Hepatocyte (in vitro differentiated cells): ENCODE results near the gene PARP4. TPM values are rescaled to one million over a fixed set of nuclear protein-coding genes. Genes with fewer than 3 reads are reported as not detected.
"Not testable (repeated sequence)": the region's sequence is repeated elsewhere in the genome, so short reads cannot be mapped to it uniquely, and the experiment has no call there.

ENCODE experiments used
- DNase-seq: peaks from one replicate; pipeline ENCODE4 v3.0.0-alpha.2; 2016; ENCODE audit warnings: low spot score
- H2AFZ ChIP-seq: fragments of 200-600 bp; sonication (generic); 2 replicates; pipeline ENCODE4 v1.6.0; 2016; ENCODE audit warnings: antibody characterized with exemption, mild to moderate bottlenecking
- H3K27ac ChIP-seq: fragments of 200-600 bp; sonication (generic); 2 replicates; pipeline ENCODE4 v1.5.1; 2016; ENCODE audit warnings: mild to moderate bottlenecking
- H3K27me3 ChIP-seq: fragments of 200-600 bp; sonication (generic); 2 replicates; pipeline ENCODE4 v1.6.1; 2016
- H3K36me3 ChIP-seq: fragments of 200-600 bp; sonication (generic); replicated peaks from 2 replicates; pipeline ENCODE4 v1.5.1; 2016; ENCODE audit warnings: low read depth; ENCODE audit not compliant: insufficient read depth
- H3K4me1 ChIP-seq: fragments of 200-600 bp; sonication (generic); 2 replicates; pipeline ENCODE4 v1.5.1; 2016; ENCODE audit warnings: mild to moderate bottlenecking, moderate library complexity; ENCODE audit not compliant: insufficient read depth
- H3K4me2 ChIP-seq: fragments of 200-600 bp; sonication (generic); 2 replicates; pipeline ENCODE4 v1.6.0; 2016
- H3K4me3 ChIP-seq: fragments of 200-600 bp; sonication (generic); 2 replicates; pipeline ENCODE4 v1.5.1; 2016; ENCODE audit warnings: mild to moderate bottlenecking
- H3K79me2 ChIP-seq: fragments of 200-600 bp; sonication (generic); 2 replicates; pipeline ENCODE4 v1.6.0; 2017; ENCODE audit warnings: mild to moderate bottlenecking
- H3K9me2 ChIP-seq: fragments of 200-600 bp; sonication (generic); replicated peaks from 2 replicates; pipeline ENCODE4 v1.6.0; 2017; ENCODE audit warnings: mild to moderate bottlenecking; ENCODE audit not compliant: insufficient read depth
- H3K9me3 ChIP-seq: fragments of 200-600 bp; sonication (generic); 2 replicates; pipeline ENCODE4 v1.5.1; 2016; ENCODE audit warnings: low read depth, mild to moderate bottlenecking
- H4K20me1 ChIP-seq: fragments of 200-600 bp; sonication (generic); 2 replicates; pipeline ENCODE4 v1.6.0; 2016; ENCODE audit warnings: mild to moderate bottlenecking; ENCODE audit not compliant: insufficient read depth, poor library complexity, severe bottlenecking
- EZH2 ChIP-seq: fragments of 200-600 bp; sonication (generic); IDR thresholded peaks from 2 replicates; pipeline ENCODE4 v1.6.1; 2016; ENCODE audit warnings: antibody characterized with exemption, mild to moderate bottlenecking, borderline replicate concordance
- EZH2phosphoT487 ChIP-seq: fragments of 200-600 bp; sonication (generic); IDR thresholded peaks from one replicate; pipeline ENCODE4 v1.6.1; 2018; ENCODE audit warnings: antibody characterized with exemption, mild to moderate bottlenecking, low read depth, moderate library complexity; ENCODE audit not compliant: unreplicated experiment, severe bottlenecking
- WGBS: methylation state at CpG from one replicate; pipeline ENCODE4 v1.1.6; 2016; ENCODE audit warnings: low lambda C conversion rate; ENCODE audit errors: missing lambda C conversion rate; 5-methylcytosine and 5-hydroxymethylcytosine counted together
- polyA plus RNA-seq: library from polyadenylated mRNA; unstranded; fragments of >200 nt; fragmentation: Nextera tagmentation; extraction: Ambion mirVana; gene quantifications from 2 replicates; pipeline ENCODE4 v1.2.1, GENCODE V29; 2016
- total RNA-seq: library from RNA; depleted of rRNA; stranded (reverse); fragments of >200 nt; gene quantifications from 2 replicates; pipeline ENCODE4 v1.2.3, GENCODE V29; 2014
- TF ChIP-seq, protein P1 (sequence below): fragments of 200-600 bp; sonication (generic); IDR thresholded peaks from 2 replicates; pipeline ENCODE4 v1.5.1; 2016; ENCODE audit warnings: antibody characterized with exemption, mild to moderate bottlenecking; ENCODE audit not compliant: poor library complexity

The PARP4 gene
- total and polyA plus RNA-seq, 2 experiments from 2014 or later = 21.6 to 49.5 TPM

DNA sequence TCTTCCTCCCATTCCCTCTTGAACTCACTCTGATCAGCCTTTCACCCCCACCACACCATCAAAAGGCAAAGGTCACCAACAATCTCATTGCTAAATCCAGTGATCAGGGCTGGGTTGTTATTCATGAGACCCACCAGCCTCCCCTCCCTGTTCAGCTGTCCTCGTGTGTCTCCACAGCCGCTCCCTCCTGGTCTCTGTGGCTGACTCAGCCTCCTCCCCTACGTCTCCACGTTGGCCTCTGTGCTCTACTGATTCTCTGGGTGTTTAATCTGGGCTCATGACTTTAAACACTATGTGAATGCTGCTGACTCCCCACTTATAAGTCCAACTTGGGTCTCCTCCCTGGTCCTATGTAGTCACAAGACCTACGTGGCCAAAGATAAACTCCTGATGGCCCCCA is 38.9 kb downstream of the PARP4 start:
- H4K20me1 ChIP-seq = no peaks in the 10 kb centered on the region
- no peaks in the 10 kb centered on the region for H3K36me3 ChIP-seq
- 83% methylated on average over 5 of the region's 5 CpGs for whole genome bisulfite sequencing
- H2AFZ ChIP-seq = no peak overlapping the region
- H3K9me3 ChIP-seq = no peaks in the 10 kb centered on the region
- H3K9me2 ChIP-seq = no peaks in the 10 kb centered on the region
- no peak for DNase-seq
- no peak overlapping the region for H3K27ac ChIP-seq
- H3K27me3 ChIP-seq = no peaks in the 10 kb centered on the region
- H3K4me3 ChIP-seq = no peak overlapping the region
- no peaks in the 10 kb centered on the region for H3K79me2 ChIP-seq
- TF ChIP-seq EZH2phosphoT487 (no peak), EZH2 (no peak)
- TF ChIP-seq, protein P1, sequence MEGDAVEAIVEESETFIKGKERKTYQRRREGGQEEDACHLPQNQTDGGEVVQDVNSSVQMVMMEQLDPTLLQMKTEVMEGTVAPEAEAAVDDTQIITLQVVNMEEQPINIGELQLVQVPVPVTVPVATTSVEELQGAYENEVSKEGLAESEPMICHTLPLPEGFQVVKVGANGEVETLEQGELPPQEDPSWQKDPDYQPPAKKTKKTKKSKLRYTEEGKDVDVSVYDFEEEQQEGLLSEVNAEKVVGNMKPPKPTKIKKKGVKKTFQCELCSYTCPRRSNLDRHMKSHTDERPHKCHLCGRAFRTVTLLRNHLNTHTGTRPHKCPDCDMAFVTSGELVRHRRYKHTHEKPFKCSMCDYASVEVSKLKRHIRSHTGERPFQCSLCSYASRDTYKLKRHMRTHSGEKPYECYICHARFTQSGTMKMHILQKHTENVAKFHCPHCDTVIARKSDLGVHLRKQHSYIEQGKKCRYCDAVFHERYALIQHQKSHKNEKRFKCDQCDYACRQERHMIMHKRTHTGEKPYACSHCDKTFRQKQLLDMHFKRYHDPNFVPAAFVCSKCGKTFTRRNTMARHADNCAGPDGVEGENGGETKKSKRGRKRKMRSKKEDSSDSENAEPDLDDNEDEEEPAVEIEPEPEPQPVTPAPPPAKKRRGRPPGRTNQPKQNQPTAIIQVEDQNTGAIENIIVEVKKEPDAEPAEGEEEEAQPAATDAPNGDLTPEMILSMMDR = no peak
- no peaks in the 10 kb centered on the region for H3K4me1 ChIP-seq
- H3K4me2 ChIP-seq = no peak overlapping the region

DNA sequence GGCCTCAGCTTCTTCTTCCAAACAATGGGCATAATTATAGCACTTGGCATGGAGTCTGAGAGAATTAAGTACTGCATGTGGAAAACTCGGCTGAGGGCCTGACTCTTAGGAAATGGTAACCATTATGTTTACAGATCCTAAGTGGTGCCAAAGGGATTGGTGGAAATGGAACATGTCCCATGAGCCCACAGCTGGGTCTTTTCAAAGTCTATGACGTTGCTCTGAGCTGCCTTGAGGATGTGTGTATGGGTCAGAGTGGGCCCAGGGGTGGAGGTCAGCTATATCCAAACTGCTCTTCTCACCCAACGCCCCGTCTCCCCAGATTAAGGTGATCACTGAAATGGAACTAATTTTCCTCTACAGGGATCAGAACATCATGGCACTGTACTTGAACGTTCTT is 40.4 kb downstream of the PARP4 start:
- not testable (repeated sequence) for H3K4me2 ChIP-seq, H3K36me3 ChIP-seq
- 80% methylated on average over 5 of the region's 5 CpGs for WGBS

DNA sequence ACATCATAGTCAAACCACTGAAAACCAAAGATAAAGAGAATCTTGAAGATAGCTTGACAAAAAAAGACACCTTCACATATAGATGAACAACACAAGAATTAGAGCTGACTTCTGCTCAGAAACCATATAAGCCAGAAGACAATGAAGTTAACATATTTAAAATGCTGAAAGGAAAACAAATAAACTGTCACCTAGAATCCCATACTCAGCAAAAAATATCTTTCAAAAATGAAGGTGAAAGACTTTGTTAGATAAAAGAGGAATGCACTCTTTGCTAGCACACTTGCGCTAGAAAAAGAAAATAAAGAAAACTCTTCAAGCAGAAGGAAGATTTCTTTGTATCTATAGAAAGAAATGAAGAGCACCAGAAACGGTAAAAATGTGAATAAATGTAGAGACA is 49.5 kb downstream of the PARP4 start:
- Histone ChIP-seq H3K27ac (no peak overlapping the region), H3K4me1 (no peaks in the 10 kb centered on the region), H4K20me1 (no peaks in the 10 kb centered on the region), H2AFZ (no peak overlapping the region), H3K27me3 (no peaks in the 10 kb centered on the region), H3K79me2 (no peaks in the 10 kb centered on the region), H3K4me2 (no peak overlapping the region), H3K36me3 (no peaks in the 10 kb centered on the region), H3K9me3 (no peaks in the 10 kb centered on the region), H3K4me3 (no peak overlapping the region), H3K9me2 (no peaks in the 10 kb centered on the region)
- WGBS = 73% methylated on average over 2 of the region's 2 CpGs
- DNase-seq = no peak
- TF ChIP-seq, protein P1 = no peak
- no peak for TF ChIP-seq EZH2phosphoT487
- no peak for TF ChIP-seq EZH2

More for the DNA sequence above, 40.4 kb downstream of the PARP4 start:
- not testable (repeated sequence) for H3K79me2 ChIP-seq, H2AFZ ChIP-seq, H3K27ac ChIP-seq, H3K9me2 ChIP-seq, DNase-seq, H4K20me1 ChIP-seq, H3K4me3 ChIP-seq, H3K27me3 ChIP-seq, H3K9me3 ChIP-seq, H3K4me1 ChIP-seq

DNA sequence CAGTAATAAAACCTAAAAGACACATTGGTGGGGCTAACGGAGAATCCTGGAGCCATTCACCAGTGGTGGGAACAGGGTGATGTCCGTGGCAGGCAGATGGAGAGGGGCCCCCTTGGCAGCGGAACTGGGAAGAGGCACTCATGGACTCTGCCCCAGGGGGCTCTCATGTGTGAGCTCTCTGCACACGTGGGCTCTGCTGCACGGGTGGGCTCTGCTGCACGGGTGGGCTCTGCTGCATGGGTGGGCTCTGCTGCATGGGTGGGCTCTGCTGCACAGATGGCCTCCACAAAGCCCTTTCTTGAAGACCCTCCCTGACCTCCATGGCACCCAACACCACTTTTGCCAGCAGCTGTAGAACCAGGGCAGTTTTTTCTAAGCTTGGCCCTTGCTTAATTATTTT is 52.3 kb downstream of the PARP4 start:
- TF ChIP-seq, protein P1 = no peak
- no peak for TF ChIP-seq EZH2phosphoT487
- WGBS = 60% methylated on average over 6 of the region's 6 CpGs

More for the DNA sequence above, 52.3 kb downstream of the PARP4 start:
- H3K27me3 ChIP-seq = no peaks in the 10 kb centered on the region
- no peak overlapping the region for H2AFZ ChIP-seq
- H3K9me2 ChIP-seq = no peaks in the 10 kb centered on the region
- no peak overlapping the region for H3K4me3 ChIP-seq
- H3K36me3 ChIP-seq = no peaks in the 10 kb centered on the region
- H3K27ac ChIP-seq = peak overlapping the region; percentile 54
- no peaks in the 10 kb centered on the region for H4K20me1 ChIP-seq
- H3K79me2 ChIP-seq = no peaks in the 10 kb centered on the region
- H3K9me3 ChIP-seq = no peaks in the 10 kb centered on the region
- no peak overlapping the region for H3K4me2 ChIP-seq
- peak; percentile 25 for DNase-seq
- no peaks in the 10 kb centered on the region for H3K4me1 ChIP-seq
